CD14-positive monocyte (primary cell): ENCODE results near the gene IL18RAP. TPM values are rescaled to one million over a fixed set of nuclear protein-coding genes. Genes with fewer than 3 reads are reported as not detected.

Source experiments
- DNase-seq, 3 donors: peaks; one replicate each; pipeline ENCODE4 v3.0.0-alpha.2; 2011 to 2022
- H2AFZ ChIP-seq: 2 replicates; pipeline ENCODE4 v1.6.0; 2012; ENCODE audit warnings: mild to moderate bottlenecking, low read depth, low read length, inconsistent platforms; ENCODE audit not compliant: insufficient read depth, poor library complexity, severe bottlenecking
- H3K27ac ChIP-seq, 2 donors: 1 replicate in 1 of 2; 2 replicates in 1 of 2; pipeline ENCODE4 v1.5.1; 2012 to 2013; ENCODE audit warnings: low read length in 2 of 2, control low read depth in 1 of 2, inconsistent platforms in 1 of 2, low read depth in 1 of 2, mild to moderate bottlenecking in 1 of 2
- H3K27me3 ChIP-seq, 2 donors: one replicate each; pipeline versions ENCODE4 v1.6.0 to v1.6.1; 2011 to 2013; ENCODE audit warnings: low read length in 2 of 2; ENCODE audit not compliant: control insufficient read depth in 2 of 2, insufficient read depth in 2 of 2
- H3K36me3 ChIP-seq, 2 donors: replicated peaks in 1 of 2; 1 replicate in 1 of 2; 2 replicates in 1 of 2; pipeline versions ENCODE4 v1.5.1 to v1.6.1; 2012 to 2013; ENCODE audit warnings: low read length in 2 of 2, control low read depth in 1 of 2, inconsistent platforms in 1 of 2, mild to moderate bottlenecking in 1 of 2; ENCODE audit not compliant: insufficient read depth in 2 of 2, control insufficient read depth in 1 of 2
- H3K4me1 ChIP-seq, 2 donors: 1 replicate in 1 of 2; 2 replicates in 1 of 2; pipeline versions ENCODE4 v1.5.1 to v1.6.1; 2012 to 2013; ENCODE audit warnings: low read length in 2 of 2, control low read depth in 1 of 2, inconsistent platforms in 1 of 2, mild to moderate bottlenecking in 1 of 2, moderate library complexity in 1 of 2; ENCODE audit not compliant: insufficient read depth in 2 of 2, control insufficient read depth in 1 of 2
- H3K4me2 ChIP-seq: replicated peaks from 2 replicates; pipeline ENCODE3; 2012; ENCODE audit warnings: low read length, moderate library complexity, mild to moderate bottlenecking; ENCODE audit not compliant: poor library complexity, severe bottlenecking; ENCODE audit errors: extremely low read depth
- H3K4me3 ChIP-seq, 3 experiments: fragments of 200-600 bp in 1 of 3; sonication (generic) in 1 of 3; replicated peaks in 1 of 3; 1 replicate in 2 of 3; 2 replicates in 1 of 3; pipeline ENCODE4 v1.5.1; 2011 to 2013; ENCODE audit warnings: low read length in 3 of 3, mild to moderate bottlenecking in 3 of 3, control low read depth in 2 of 3, low read depth in 2 of 3, inconsistent platforms in 1 of 3, moderate library complexity in 1 of 3
- H3K79me2 ChIP-seq: 2 replicates; pipeline ENCODE4 v1.6.0; 2012; ENCODE audit warnings: mild to moderate bottlenecking, control low read depth, inconsistent platforms, low read length, moderate library complexity; ENCODE audit not compliant: insufficient read depth
- H3K9ac ChIP-seq: 2 replicates; pipeline ENCODE4 v1.6.0; 2017; ENCODE audit warnings: low read length, mild to moderate bottlenecking; ENCODE audit not compliant: insufficient read depth, poor library complexity, severe bottlenecking
- H3K9me3 ChIP-seq, 2 donors: replicated peaks in 1 of 2; 1 replicate in 1 of 2; 2 replicates in 1 of 2; pipeline versions ENCODE4 v1.5.1 to v1.6.1; 2012 to 2013; ENCODE audit warnings: low read length in 2 of 2, control low read depth in 1 of 2; ENCODE audit not compliant: control insufficient read depth in 1 of 2, insufficient read depth in 1 of 2
- H4K20me1 ChIP-seq: 2 replicates; pipeline ENCODE4 v1.6.0; 2012; ENCODE audit warnings: mild to moderate bottlenecking, low read length, control low read depth, moderate library complexity; ENCODE audit not compliant: insufficient read depth
- H3K27ac Mint-ChIP-seq, 7 donors: one replicate each; pipeline ENCODE4 v1.8.0; 2020; ENCODE audit warnings: mild to moderate bottlenecking in 7 of 7, mixed read lengths in 7 of 7, moderate library complexity in 6 of 7, inconsistent platforms in 2 of 7
- H3K27me3 Mint-ChIP-seq, 3 donors: one replicate each; pipeline ENCODE4 v1.8.0; 2021 to 2022; ENCODE audit warnings: low read depth in 3 of 3, mild to moderate bottlenecking in 3 of 3, mixed read lengths in 3 of 3, moderate library complexity in 3 of 3, inconsistent platforms in 1 of 3
- H3K36me3 Mint-ChIP-seq, 2 donors: one replicate each; pipeline ENCODE4 v1.8.0; 2020; ENCODE audit warnings: mixed read lengths in 2 of 2, inconsistent platforms in 1 of 2, mild to moderate bottlenecking in 1 of 2
- H3K4me1 Mint-ChIP-seq: one replicate; pipeline ENCODE4 v1.8.0; 2020; ENCODE audit warnings: mild to moderate bottlenecking, mixed read lengths
- H3K4me3 Mint-ChIP-seq, 2 donors: one replicate each; pipeline ENCODE4 v1.8.0; 2020; ENCODE audit warnings: mild to moderate bottlenecking in 2 of 2, mixed read lengths in 2 of 2, moderate library complexity in 1 of 2
- H3K9me3 Mint-ChIP-seq, 7 donors: one replicate each; pipeline ENCODE4 v1.8.0; 2020 to 2022; ENCODE audit warnings: mixed read lengths in 7 of 7, mild to moderate bottlenecking in 6 of 7, moderate library complexity in 6 of 7, inconsistent platforms in 2 of 7
- CTCF ChIP-seq: fragments of 200-600 bp; IDR thresholded peaks from one replicate; pipeline ENCODE4 v1.8.0; 2022; ENCODE audit warnings: antibody characterized with exemption, mild to moderate bottlenecking
- WGBS: methylation state at CpG from one replicate; pipeline ENCODE4 v1.1.5; 2013; ENCODE audit warnings: missing lambda C conversion rate; ENCODE audit not compliant: insufficient coverage; 5-methylcytosine and 5-hydroxymethylcytosine counted together
- intact Hi-C, 2 donors: fragments of 100-400 bp; cut with micrococcal nuclease; formaldehyde crosslinking; loops; one replicate each; pipeline versions ENCODE4 v1.15.0 to v1.15.1; 2023
- polyA plus RNA-seq, 3 donors: library from polyadenylated mRNA; depleted of rRNA in 1 of 3; unstranded in 2 of 3; stranded (reverse) in 1 of 3; fragments of 300-500 nt in 2 of 3; fragments of >200 nt in 1 of 3; fragmentation: Illumina TruSeq in 2 of 3; gene quantifications; 1 replicate in 2 of 3; 2 replicates in 1 of 3; pipeline ENCODE4 v1.2.3, GENCODE V29; 2012 to 2021

The IL18RAP gene
- polyA plus RNA-seq, 3 donors: 0.24 TPM; not detected in 2

GRCh38 chr2:102483086-102483485 lies 60.1 kb downstream of the IL18RAP start:
- WGBS: 84% methylated on average over 6 of the region's 6 CpGs
- DNase-seq: no peak
- intact Hi-C loops: no loop called here
- H3K9me3 ChIP-seq: no peaks in the 10 kb centered on the region
- no peak overlapping the region for H3K4me2 ChIP-seq
- peaks cover 0 to 4% of the 10 kb centered on the region in 2 donors for H3K27me3 ChIP-seq
- Mint-ChIP-seq H3K27me3 (peaks cover 11 to 20% (median 15%) of the 10 kb centered on the region in 3 donors), H3K4me3 (no peak overlapping the region), H3K4me1 (peaks cover under 1% of the 10 kb centered on the region), H3K27ac (no peak overlapping the region), H3K9me3 (peaks cover 0 to 1% (median 0%) of the 10 kb centered on the region in 7 donors), H3K36me3 (no peaks in the 10 kb centered on the region)
- H3K36me3 ChIP-seq: no peaks in the 10 kb centered on the region
- no peak for TF ChIP-seq CTCF
- no peaks in the 10 kb centered on the region for H3K79me2 ChIP-seq
- no peak overlapping the region for H3K27ac ChIP-seq
- no peaks in the 10 kb centered on the region for H4K20me1 ChIP-seq
- no peak overlapping the region for H3K4me3 ChIP-seq
- no peaks in the 10 kb centered on the region for H3K4me1 ChIP-seq
- H3K9ac ChIP-seq: no peak overlapping the region
- no peak overlapping the region for H2AFZ ChIP-seq

- H3K27me3 Mint-ChIP-seq: peaks cover 10 to 21% (median 15%) of the 10 kb centered on the region in 3 donors
- Histone ChIP-seq H2AFZ (no peak overlapping the region), H4K20me1 (no peaks in the 10 kb centered on the region), H3K79me2 (no peaks in the 10 kb centered on the region), H3K27ac (no peak overlapping the region), H3K27me3 (peaks cover 0 to 4% of the 10 kb centered on the region in 2 donors), H3K4me2 (no peak overlapping the region), H3K36me3 (no peaks in the 10 kb centered on the region), H3K9ac (no peak overlapping the region), H3K9me3 (no peaks in the 10 kb centered on the region), H3K4me1 (no peaks in the 10 kb centered on the region), H3K4me3 (no peak overlapping the region)
- peaks cover 0 to 1% (median 0%) of the 10 kb centered on the region in 7 donors for H3K9me3 Mint-ChIP-seq
- intact Hi-C loops: no loop called here
- H3K4me1 Mint-ChIP-seq: peaks cover 3% of the 10 kb centered on the region
- no peak for DNase-seq
- no peak for TF ChIP-seq CTCF
- WGBS: 98% methylated on average over 5 of the region's 6 CpGs
- no peaks in the 10 kb centered on the region for H3K36me3 Mint-ChIP-seq
- no peak overlapping the region for H3K4me3 Mint-ChIP-seq
- no peak overlapping the region for H3K27ac Mint-ChIP-seq
Measured at GRCh38 chr2:102484310-102485061, 61.5 kb downstream of the IL18RAP start.
